ENCODE data around the gene BIRC3. TPM values are rescaled to one million over a fixed set of nuclear protein-coding genes. Genes with fewer than 3 reads are reported as not detected.

BIRC3 gene
- total RNA-seq, 1 donor from 2014 or later: 1.3 TPM

GRCh38 chr11:102302241-102302640 lies 15.0 kb upstream of the BIRC3 start:
- FAIRE-seq (no peak), DNase-seq (ENCODE audit: low read depth) (no peak)
- H3K36me3 ChIP-seq (ENCODE audit: control insufficient read depth, insufficient read depth, low read length): no peaks in the 10 kb centered on the region
- no peak overlapping the region for H3K4me3 ChIP-seq (ENCODE audit: low read depth, low read length)
- TF ChIP-seq CTCF (IDR thresholded peaks at IDR 0.05; ENCODE audit: insufficient read depth, low read length, severe bottlenecking): no peak
- H3K27me3 ChIP-seq (ENCODE audit: control insufficient read depth, insufficient read depth, low read length): no peaks in the 10 kb centered on the region

GRCh38 chr11:102304686-102305085 lies 12.6 kb upstream of the BIRC3 start:
- H3K27me3 ChIP-seq (ENCODE audit: control insufficient read depth, insufficient read depth, low read length): no peaks in the 10 kb centered on the region
- H3K36me3 ChIP-seq (ENCODE audit: control insufficient read depth, insufficient read depth, low read length): no peaks in the 10 kb centered on the region
- no peak for FAIRE-seq
- H3K4me3 ChIP-seq (ENCODE audit: low read depth, low read length): no peak overlapping the region
- no peak for DNase-seq (ENCODE audit: low read depth)
- no peak for TF ChIP-seq CTCF (IDR thresholded peaks at IDR 0.05; ENCODE audit: insufficient read depth, low read length, severe bottlenecking)

- no peak overlapping the region for H3K4me3 ChIP-seq (ENCODE audit: low read depth, low read length)
- TF ChIP-seq CTCF (IDR thresholded peaks at IDR 0.05; ENCODE audit: insufficient read depth, low read length, severe bottlenecking): no peak
- DNase-seq (ENCODE audit: low read depth): no peak
- H3K27me3 ChIP-seq (ENCODE audit: control insufficient read depth, insufficient read depth, low read length): no peaks in the 10 kb centered on the region
- H3K36me3 ChIP-seq (ENCODE audit: control insufficient read depth, insufficient read depth, low read length): no peaks in the 10 kb centered on the region
- peak; percentile 36 for FAIRE-seq
Observed at GRCh38 chr11:102305352-102306047, 11.8 kb upstream of the BIRC3 start.

- peak; percentile 95 for DNase-seq (ENCODE audit: low read depth)
Observed at GRCh38 chr11:102306048-102306597, 11.2 kb upstream of the BIRC3 start.

GRCh38 chr11:102306817-102307726 lies 10.2 kb upstream of the BIRC3 start:
- Histone ChIP-seq H3K4me3 (ENCODE audit: low read depth, low read length) (no peak overlapping the region), H3K36me3 (ENCODE audit: control insufficient read depth, insufficient read depth, low read length) (no peaks in the 10 kb centered on the region), H3K27me3 (ENCODE audit: control insufficient read depth, insufficient read depth, low read length) (no peaks in the 10 kb centered on the region)
- FAIRE-seq (peak; percentile 7), DNase-seq (ENCODE audit: low read depth) (peak; percentile 55)
- no peak for TF ChIP-seq CTCF (IDR thresholded peaks at IDR 0.05; ENCODE audit: insufficient read depth, low read length, severe bottlenecking)

More at GRCh38 chr11:102306048-102306597, 11.2 kb upstream of the BIRC3 start:
- Histone ChIP-seq H3K27me3 (ENCODE audit: control insufficient read depth, insufficient read depth, low read length) (no peaks in the 10 kb centered on the region), H3K36me3 (ENCODE audit: control insufficient read depth, insufficient read depth, low read length) (no peaks in the 10 kb centered on the region), H3K4me3 (ENCODE audit: low read depth, low read length) (no peak overlapping the region)
- TF ChIP-seq CTCF (IDR thresholded peaks at IDR 0.05; ENCODE audit: insufficient read depth, low read length, severe bottlenecking): peak; percentile 32
- peak; percentile 79 for FAIRE-seq
